ENCODE results near the gene REEP1. TPM values are rescaled to one million over a fixed set of nuclear protein-coding genes. Genes with fewer than 3 reads are reported as not detected.
"Not testable (repeated sequence)": the region's sequence is repeated elsewhere in the genome, so short reads cannot be mapped to it uniquely, and the experiment has no call there.

REEP1 gene
- total RNA-seq, 2 donors from 2014 or later: 20.9 to 22.7 TPM

- Histone ChIP-seq H3K27me3 (replicated peaks; ENCODE audit: insufficient read depth) (no peaks in the 10 kb centered on the region), H3K27ac (no peak overlapping the region), H3K36me3 (no peaks in the 10 kb centered on the region), H3K4me3 (no peak overlapping the region), H3K9me3 (no peaks in the 10 kb centered on the region), H3K4me1 (ENCODE audit: control insufficient read depth in 1 of 2, low read depth in 2 of 2) (peaks cover 13 to 24% of the 10 kb centered on the region in 2 donors)
- no peak for ATAC-seq (ENCODE audit: insufficient number of reproducible peaks, low FRiP score, low read depth)
- TF ChIP-seq CTCF (IDR thresholded peaks at IDR 0.05): no peak
- DNase-seq (ENCODE audit: low spot score): no peak
These were observed 108.2 kb downstream of the REEP1 start for GRCh38 chr2:86229221-86229620.

GRCh38 chr2:86228574-86228973 is 108.9 kb downstream of the REEP1 start:
- not testable (repeated sequence) for H3K4me3 ChIP-seq; H3K9me3 ChIP-seq; H3K36me3 ChIP-seq; H3K27me3 ChIP-seq (replicated peaks; ENCODE audit: insufficient read depth); H3K27ac ChIP-seq; ATAC-seq (ENCODE audit: insufficient number of reproducible peaks, low FRiP score, low read depth); DNase-seq (ENCODE audit: low spot score)
- peaks cover 13 to 24% of the 10 kb centered on the region in 2 donors for H3K4me1 ChIP-seq (ENCODE audit: control insufficient read depth in 1 of 2, low read depth in 2 of 2)

GRCh38 chr2:86227685-86228084 is 109.7 kb downstream of the REEP1 start:
- no peak overlapping the region for H3K27ac ChIP-seq
- no peak for TF ChIP-seq CTCF (IDR thresholded peaks at IDR 0.05)
- peaks cover 15 to 32% of the 10 kb centered on the region in 2 donors for H3K4me1 ChIP-seq (ENCODE audit: control insufficient read depth in 1 of 2, low read depth in 2 of 2)

GRCh38 chr2:86226636-86227520 is 110.5 kb downstream of the REEP1 start:
- no peak for TF ChIP-seq CTCF (IDR thresholded peaks at IDR 0.05)
- ATAC-seq (ENCODE audit: insufficient number of reproducible peaks, low FRiP score, low read depth): no peak
- H3K4me3 ChIP-seq: no peak overlapping the region
- peaks cover 20 to 40% of the 10 kb centered on the region in 2 donors for H3K4me1 ChIP-seq (ENCODE audit: control insufficient read depth in 1 of 2, low read depth in 2 of 2)
- H3K36me3 ChIP-seq: no peaks in the 10 kb centered on the region
- DNase-seq (ENCODE audit: low spot score): no peak
- H3K27ac ChIP-seq: peak overlapping the region in 1 of 2 donors; percentile 46
- H3K27me3 ChIP-seq (replicated peaks; ENCODE audit: insufficient read depth): no peaks in the 10 kb centered on the region
- H3K9me3 ChIP-seq: no peaks in the 10 kb centered on the region

More at GRCh38 chr2:86227685-86228084, 109.7 kb downstream of the REEP1 start:
- DNase-seq (ENCODE audit: low spot score): no peak
- no peaks in the 10 kb centered on the region for H3K27me3 ChIP-seq (replicated peaks; ENCODE audit: insufficient read depth)
- H3K36me3 ChIP-seq: no peaks in the 10 kb centered on the region
- H3K4me3 ChIP-seq: no peak overlapping the region
- no peak for ATAC-seq (ENCODE audit: insufficient number of reproducible peaks, low FRiP score, low read depth)
- H3K9me3 ChIP-seq: no peaks in the 10 kb centered on the region

GRCh38 chr2:86226070-86226469 is 111.4 kb downstream of the REEP1 start:
- peak overlapping the region; percentile 94 to 96 for H3K27ac ChIP-seq
- peaks cover 20 to 40% of the 10 kb centered on the region in 2 donors for H3K4me1 ChIP-seq (ENCODE audit: control insufficient read depth in 1 of 2, low read depth in 2 of 2)
- no peak for ATAC-seq (ENCODE audit: insufficient number of reproducible peaks, low FRiP score, low read depth)

More at GRCh38 chr2:86226070-86226469, 111.4 kb downstream of the REEP1 start:
- Histone ChIP-seq H3K36me3 (no peaks in the 10 kb centered on the region), H3K9me3 (no peaks in the 10 kb centered on the region), H3K27me3 (replicated peaks; ENCODE audit: insufficient read depth) (no peaks in the 10 kb centered on the region), H3K4me3 (no peak overlapping the region)
- no peak for DNase-seq (ENCODE audit: low spot score)
- TF ChIP-seq CTCF (IDR thresholded peaks at IDR 0.05): no peak
